Fibroblast of lung (primary cell): ENCODE results near the gene HOXC10. TPM values are rescaled to one million over a fixed set of nuclear protein-coding genes. Genes with fewer than 3 reads are reported as not detected.
A peak's percentile ranks its signal among the peaks of the same experiment; 100 is the strongest.

Experiments used
- DNase-seq, 2 donors: peaks; one replicate each; pipeline versions ENCODE4 v3.0.0 to v3.0.0-alpha.2; 2010; ENCODE audit warnings: low read depth in 2 of 2
- H2AFZ ChIP-seq: 2 replicates; pipeline ENCODE4 v1.5.1; 2012; ENCODE audit warnings: low read length, control low read depth, inconsistent platforms
- H3K27ac ChIP-seq: 2 replicates; pipeline ENCODE4 v1.5.1; 2011; ENCODE audit warnings: low read length, control low read depth; ENCODE audit not compliant: insufficient read depth
- H3K27me3 ChIP-seq: 2 replicates; pipeline ENCODE4 v1.5.1; 2011; ENCODE audit warnings: mild to moderate bottlenecking, low read length; ENCODE audit not compliant: control insufficient read depth, insufficient read depth
- H3K36me3 ChIP-seq: 2 replicates; pipeline ENCODE4 v1.5.1; 2011; ENCODE audit warnings: low read length; ENCODE audit not compliant: control insufficient read depth, insufficient read depth
- H3K4me1 ChIP-seq: 2 replicates; pipeline ENCODE4 v1.5.1; 2011; ENCODE audit warnings: low read length; ENCODE audit not compliant: control insufficient read depth, insufficient read depth; ENCODE audit errors: extremely low read depth
- H3K4me2 ChIP-seq: 2 replicates; pipeline ENCODE4 v1.5.1; 2011; ENCODE audit warnings: low read length, control low read depth; ENCODE audit not compliant: insufficient read depth; ENCODE audit errors: extremely low read depth
- H3K4me3 ChIP-seq, 4 experiments: fragments of 200-600 bp in 1 of 4; sonication (generic) in 1 of 4; replicated peaks in 1 of 4; 2 replicates each; pipeline ENCODE4 v1.5.1; 2011 to 2016; ENCODE audit warnings: low read length in 4 of 4, low read depth in 3 of 4, mild to moderate bottlenecking in 3 of 4, control low read depth in 2 of 4, inconsistent platforms in 1 of 4, mixed read lengths in 1 of 4; ENCODE audit not compliant: insufficient read depth in 1 of 4; ENCODE audit errors: control extremely low read depth in 1 of 4
- H3K79me2 ChIP-seq: 2 replicates; pipeline ENCODE4 v1.5.1; 2012; ENCODE audit warnings: mild to moderate bottlenecking, low read length, inconsistent platforms; ENCODE audit not compliant: control insufficient read depth, insufficient read depth
- H3K9ac ChIP-seq: 2 replicates; pipeline ENCODE4 v1.5.1; 2011; ENCODE audit warnings: mild to moderate bottlenecking, low read length, control low read depth; ENCODE audit not compliant: insufficient read depth
- H3K9me3 ChIP-seq: 2 replicates; pipeline ENCODE4 v1.5.1; 2012; ENCODE audit warnings: low read depth, low read length; ENCODE audit not compliant: control insufficient read depth, insufficient read depth
- H4K20me1 ChIP-seq: 2 replicates; pipeline ENCODE4 v1.5.1; 2011; ENCODE audit warnings: low read length; ENCODE audit not compliant: control insufficient read depth, insufficient read depth; ENCODE audit errors: extremely low read depth
- EZH2 ChIP-seq: IDR thresholded peaks from 2 replicates; pipeline ENCODE4 v1.5.1; 2012; ENCODE audit warnings: low read length, control low read depth, mild to moderate bottlenecking; ENCODE audit errors: missing control alignments
- polyA plus RNA-seq, 2 donors: library from polyadenylated mRNA; depleted of rRNA in 1 of 2; stranded (reverse) in 1 of 2; unstranded in 1 of 2; fragments of >200 nt; gene quantifications; 2 replicates each; pipeline ENCODE4 v1.2.1, GENCODE V29; 2011 to 2012; ENCODE audit warnings: missing spikeins in 1 of 2
- total RNA-seq: library from RNA; depleted of rRNA; stranded (reverse); fragments of >200 nt; gene quantifications from 2 replicates; pipeline ENCODE4 v1.2.1, GENCODE V29; 2014
- TF ChIP-seq, protein P1 (sequence below), 2 donors: IDR thresholded peaks in 1 of 2; conservative IDR thresholded peaks in 1 of 2; 1 replicate in 1 of 2; 2 replicates in 1 of 2; pipeline ENCODE4 v1.5.1; 2011 to 2012; ENCODE audit warnings: low read length in 2 of 2, control low read depth in 1 of 2, inconsistent platforms in 1 of 2, low read depth in 1 of 2, mild to moderate bottlenecking in 1 of 2

The HOXC10 gene
- total and polyA plus RNA-seq, 2 donors (not counting 1 experiment from before 2014, with no cell fraction given), result 0.06 TPM; not detected in 1

DNA sequence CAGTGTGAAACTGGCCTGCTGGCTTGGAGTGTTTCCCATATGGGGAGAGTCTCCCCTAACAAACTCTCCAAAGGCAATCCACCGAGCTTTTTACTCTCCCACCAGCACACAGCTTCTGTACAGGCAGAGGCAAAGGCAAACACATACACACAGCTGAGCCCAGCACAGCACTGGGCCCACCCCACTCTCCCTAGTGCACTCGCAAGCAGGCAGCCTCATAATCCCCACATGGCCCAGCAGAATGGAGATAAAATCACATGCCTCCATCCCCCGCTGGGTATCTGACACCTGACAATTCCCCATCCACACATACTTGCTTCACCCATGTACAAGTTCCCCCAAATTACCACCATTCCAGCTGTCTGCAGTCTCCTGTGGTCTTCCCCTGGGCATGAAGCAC is 26.8 kb upstream of the HOXC10 start:
- Histone ChIP-seq H3K4me3 (no peak overlapping the region), H3K27ac (no peak overlapping the region), H4K20me1 (no peaks in the 10 kb centered on the region), H3K36me3 (no peaks in the 10 kb centered on the region), H3K4me1 (no peaks in the 10 kb centered on the region), H3K27me3 (peaks cover 93% of the 10 kb centered on the region), H3K9me3 (no peaks in the 10 kb centered on the region), H3K9ac (no peak overlapping the region), H3K79me2 (no peaks in the 10 kb centered on the region), H2AFZ (no peak overlapping the region), H3K4me2 (no peak overlapping the region)
- no peak for TF ChIP-seq EZH2
- TF ChIP-seq, protein P1, sequence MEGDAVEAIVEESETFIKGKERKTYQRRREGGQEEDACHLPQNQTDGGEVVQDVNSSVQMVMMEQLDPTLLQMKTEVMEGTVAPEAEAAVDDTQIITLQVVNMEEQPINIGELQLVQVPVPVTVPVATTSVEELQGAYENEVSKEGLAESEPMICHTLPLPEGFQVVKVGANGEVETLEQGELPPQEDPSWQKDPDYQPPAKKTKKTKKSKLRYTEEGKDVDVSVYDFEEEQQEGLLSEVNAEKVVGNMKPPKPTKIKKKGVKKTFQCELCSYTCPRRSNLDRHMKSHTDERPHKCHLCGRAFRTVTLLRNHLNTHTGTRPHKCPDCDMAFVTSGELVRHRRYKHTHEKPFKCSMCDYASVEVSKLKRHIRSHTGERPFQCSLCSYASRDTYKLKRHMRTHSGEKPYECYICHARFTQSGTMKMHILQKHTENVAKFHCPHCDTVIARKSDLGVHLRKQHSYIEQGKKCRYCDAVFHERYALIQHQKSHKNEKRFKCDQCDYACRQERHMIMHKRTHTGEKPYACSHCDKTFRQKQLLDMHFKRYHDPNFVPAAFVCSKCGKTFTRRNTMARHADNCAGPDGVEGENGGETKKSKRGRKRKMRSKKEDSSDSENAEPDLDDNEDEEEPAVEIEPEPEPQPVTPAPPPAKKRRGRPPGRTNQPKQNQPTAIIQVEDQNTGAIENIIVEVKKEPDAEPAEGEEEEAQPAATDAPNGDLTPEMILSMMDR (conservative IDR thresholded peaks at IDR 0.05 in 1 of 2, IDR thresholded peaks at IDR 0.05 in 1 of 2; ENCODE audit: low read depth in 1 of 2, low read length in 2 of 2), result no peak
- no peak for DNase-seq

DNA sequence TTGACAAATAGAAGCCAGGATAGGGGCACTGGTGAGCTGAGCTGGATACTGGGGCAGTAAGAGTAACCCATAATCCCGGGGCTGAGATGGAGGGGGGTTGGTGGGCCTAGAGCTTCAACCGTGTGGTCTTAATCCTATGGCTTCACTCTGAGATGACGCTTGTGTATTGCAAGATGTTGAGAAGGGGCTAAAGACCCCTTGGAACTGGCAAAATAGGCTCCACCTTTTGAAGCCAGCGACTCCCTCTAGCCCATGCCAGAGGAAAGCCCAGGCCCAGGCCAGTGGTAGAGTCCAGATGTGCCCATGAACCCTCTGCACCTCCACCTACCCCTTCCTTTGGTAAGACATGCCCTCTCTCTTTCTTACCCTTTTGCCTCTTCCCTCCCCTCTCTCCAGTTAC is 25.6 kb upstream of the HOXC10 start:
- no peaks in the 10 kb centered on the region for H3K36me3 ChIP-seq
- peaks cover 93% of the 10 kb centered on the region for H3K27me3 ChIP-seq
- H3K27ac ChIP-seq, result no peak overlapping the region
- H3K9me3 ChIP-seq, result no peaks in the 10 kb centered on the region
- H2AFZ ChIP-seq, result no peak overlapping the region
- no peaks in the 10 kb centered on the region for H4K20me1 ChIP-seq
- H3K4me3 ChIP-seq, result no peak overlapping the region
- TF ChIP-seq, protein P1 (conservative IDR thresholded peaks at IDR 0.05 in 1 of 2, IDR thresholded peaks at IDR 0.05 in 1 of 2; ENCODE audit: low read depth in 1 of 2, low read length in 2 of 2), result no peak
- no peaks in the 10 kb centered on the region for H3K4me1 ChIP-seq
- no peak overlapping the region for H3K9ac ChIP-seq
- H3K79me2 ChIP-seq, result no peaks in the 10 kb centered on the region
- DNase-seq, result no peak
- no peak overlapping the region for H3K4me2 ChIP-seq

DNA sequence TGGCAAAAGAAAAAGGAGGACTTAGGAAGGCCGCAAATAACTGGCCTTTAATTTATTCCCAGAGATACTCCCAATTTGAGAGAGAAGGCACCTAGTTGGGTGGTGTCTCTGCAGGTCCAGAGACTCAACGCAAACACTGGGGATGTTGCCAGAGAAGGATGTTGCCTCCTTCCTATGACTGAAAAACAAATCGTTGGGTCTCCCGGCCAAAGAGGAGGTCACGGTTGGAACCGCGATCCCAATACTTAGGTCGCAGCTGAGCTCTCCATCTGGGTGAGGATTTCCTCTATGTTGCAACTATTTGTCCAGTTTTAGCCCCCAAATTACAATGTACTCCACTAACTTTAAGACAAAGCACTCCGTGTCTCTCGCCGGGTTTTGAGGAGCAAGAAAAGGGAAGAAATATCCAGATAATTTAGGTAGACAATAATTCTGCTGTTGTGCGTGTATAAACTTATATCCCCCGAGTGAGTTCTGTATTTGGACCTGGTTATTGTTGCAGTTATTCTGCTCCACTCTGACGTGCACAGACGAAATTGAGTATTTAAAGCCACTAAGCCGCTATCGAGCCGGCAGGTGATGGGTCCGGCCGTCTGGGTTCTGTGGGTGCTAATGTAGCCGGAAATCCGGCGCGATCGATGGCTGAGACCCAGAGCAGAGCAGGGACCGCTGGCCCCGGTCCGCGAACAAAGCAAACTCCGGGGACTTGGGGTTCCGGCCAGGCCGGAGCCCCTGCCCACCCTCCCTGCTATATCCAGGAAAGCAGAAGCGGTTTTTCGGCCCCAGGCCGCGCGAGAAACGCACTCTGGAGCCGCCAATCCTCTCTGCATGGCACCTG is 24.5 kb upstream of the HOXC10 start:
- TF ChIP-seq, protein P1 (conservative IDR thresholded peaks at IDR 0.05 in 1 of 2, IDR thresholded peaks at IDR 0.05 in 1 of 2; ENCODE audit: low read depth in 1 of 2, low read length in 2 of 2), result no peak
- TF ChIP-seq EZH2, result peak; percentile 72
- Histone ChIP-seq H3K27me3 (peaks cover 95% of the 10 kb centered on the region), H3K4me1 (no peaks in the 10 kb centered on the region), H4K20me1 (no peaks in the 10 kb centered on the region), H3K9me3 (no peaks in the 10 kb centered on the region), H3K9ac (no peak overlapping the region), H3K79me2 (no peaks in the 10 kb centered on the region), H3K4me3 (no peak overlapping the region), H3K36me3 (no peaks in the 10 kb centered on the region), H2AFZ (no peak overlapping the region), H3K27ac (no peak overlapping the region), H3K4me2 (no peak overlapping the region)
- no peak for DNase-seq
